H1 (cell line): Measurements from ENCODE around the gene SSBP3. TPM values are rescaled to one million over a fixed set of nuclear protein-coding genes. Genes with fewer than 3 reads are reported as not detected.

Experiments
- CTCF ChIA-PET: fragments of 300-600 bp; sonication (Branson Sonifier 250); formaldehyde crosslinking; loops from one replicate; lab custom pipeline; 2021; ENCODE audit not compliant: partially characterized antibody; lab: Charles Lee
- POLR2A ChIA-PET: fragments of 300-600 bp; sonication (Branson Sonifier 250); formaldehyde crosslinking; loops from one replicate; lab custom pipeline; 2021; ENCODE audit warnings: inconsistent platforms; ENCODE audit not compliant: partially characterized antibody; lab: Charles Lee
- DNase-seq, 2 experiments: peaks; one replicate each; pipeline versions ENCODE4 v3.0.0 to v3.0.0-alpha.2; 2010 to 2022; ENCODE audit warnings: low spot score in 2 of 2, low read depth in 1 of 2, mixed read lengths in 1 of 2
- FAIRE-seq: peaks from 2 replicates; lab custom pipeline; 2011; peaks lifted over from hg19 to GRCh38; lab: Jason Lieb, UNC
- H2AFZ ChIP-seq: 2 replicates; pipeline ENCODE4 v1.8.1; 2012; ENCODE audit warnings: low read length, inconsistent platforms
- H2AK5ac ChIP-seq: 2 replicates; pipeline ENCODE4 v1.6.1; 2013; ENCODE audit warnings: low read depth, low read length
- H2BK120ac ChIP-seq: replicated peaks from 2 replicates; pipeline ENCODE3; 2013; ENCODE audit warnings: low read depth, low read length, inconsistent platforms
- H2BK12ac ChIP-seq: 2 replicates; pipeline ENCODE4 v1.6.1; 2013; ENCODE audit warnings: low read depth, low read length
- H2BK15ac ChIP-seq: 2 replicates; pipeline ENCODE4 v1.6.1; 2013; ENCODE audit warnings: low read length
- H2BK20ac ChIP-seq: 2 replicates; pipeline ENCODE4 v1.6.1; 2013; ENCODE audit warnings: low read length
- H2BK5ac ChIP-seq: 2 replicates; pipeline ENCODE4 v1.6.1; 2013; ENCODE audit warnings: low read depth, low read length
- H3K14ac ChIP-seq: 2 replicates; pipeline ENCODE4 v1.6.1; 2013; ENCODE audit warnings: inconsistent platforms; ENCODE audit not compliant: insufficient read length
- H3K18ac ChIP-seq: 2 replicates; pipeline ENCODE4 v1.6.1; 2013; ENCODE audit warnings: low read length; ENCODE audit errors: extremely low read depth
- H3K23ac ChIP-seq: 2 replicates; pipeline ENCODE4 v1.6.1; 2013; ENCODE audit warnings: inconsistent platforms; ENCODE audit not compliant: insufficient read length
- H3K23me2 ChIP-seq: 2 replicates; pipeline ENCODE4 v1.6.1; 2013; ENCODE audit warnings: low read depth, low read length
- H3K27ac ChIP-seq: 2 replicates; pipeline ENCODE4 v1.6.1; 2011; ENCODE audit warnings: low read depth, low read length, inconsistent platforms
- H3K27me3 ChIP-seq, 4 experiments: replicated peaks in 1 of 4; 1 replicate in 1 of 4; 2 replicates in 3 of 4; pipeline versions ENCODE4 v1.6.1 to v1.8.1; 2011 to 2013; ENCODE audit warnings: low read length in 3 of 4, mild to moderate bottlenecking in 3 of 4, inconsistent platforms in 2 of 4, mixed read lengths in 2 of 4, moderate library complexity in 1 of 4; ENCODE audit not compliant: control insufficient read depth in 3 of 4, insufficient read depth in 3 of 4; ENCODE audit errors: extremely low read depth in 1 of 4
- H3K36me3 ChIP-seq, 4 experiments: 2 replicates each; pipeline versions ENCODE4 v1.6.1 to v1.8.1; 2011 to 2013; ENCODE audit warnings: mild to moderate bottlenecking in 4 of 4, low read length in 3 of 4, moderate library complexity in 2 of 4, control low read depth in 1 of 4, inconsistent platforms in 1 of 4; ENCODE audit not compliant: insufficient read depth in 4 of 4, control insufficient read depth in 2 of 4
- H3K4ac ChIP-seq: replicated peaks from 2 replicates; pipeline ENCODE3; 2013; ENCODE audit warnings: low read length, low read depth, mixed read lengths, inconsistent platforms; ENCODE audit not compliant: insufficient read length
- H3K4me1 ChIP-seq, 4 experiments: replicated peaks in 1 of 4; 1 replicate in 1 of 4; 2 replicates in 3 of 4; pipeline versions ENCODE4 v1.6.1 to v1.8.1; 2011 to 2013; ENCODE audit warnings: low read length in 3 of 4, inconsistent platforms in 2 of 4, mixed read lengths in 1 of 4; ENCODE audit not compliant: insufficient read depth in 4 of 4, control insufficient read depth in 3 of 4
- H3K4me2 ChIP-seq, 2 experiments: 2 replicates each; pipeline versions ENCODE4 v1.6.1 to v1.8.1; 2011 to 2013; ENCODE audit warnings: low read depth in 2 of 2, low read length in 2 of 2, control low read depth in 1 of 2, inconsistent platforms in 1 of 2, mild to moderate bottlenecking in 1 of 2; ENCODE audit not compliant: insufficient read depth in 1 of 2
- H3K4me3 ChIP-seq, 4 experiments: fragments of 200-600, 300-600 bp in 1 of 4; sonication (generic), shearing (Covaris generic), sonication (Bioruptor Twin) in 1 of 4; 2 replicates each; pipeline versions ENCODE4 v1.5.1 to v1.8.1; 2011 to 2016; ENCODE audit warnings: low read length in 4 of 4, low read depth in 3 of 4, control low read depth in 2 of 4, inconsistent platforms in 2 of 4, mild to moderate bottlenecking in 2 of 4, mixed read lengths in 1 of 4, moderate library complexity in 1 of 4; ENCODE audit not compliant: insufficient read depth in 2 of 4; ENCODE audit errors: extremely low read depth in 1 of 4
- H3K56ac ChIP-seq: replicated peaks from 2 replicates; pipeline ENCODE3; 2013; ENCODE audit warnings: low read depth, mild to moderate bottlenecking, mixed read lengths, low read length, inconsistent platforms; ENCODE audit not compliant: insufficient read length
- H3K79me1 ChIP-seq: 2 replicates; pipeline ENCODE4 v1.6.1; 2013; ENCODE audit warnings: low read depth, low read length, control low read depth
- H3K79me2 ChIP-seq, 2 experiments: 2 replicates each; pipeline versions ENCODE4 v1.6.1 to v1.8.1; 2012 to 2013; ENCODE audit warnings: low read length in 2 of 2, mild to moderate bottlenecking in 2 of 2, inconsistent platforms in 1 of 2; ENCODE audit not compliant: insufficient read depth in 2 of 2, control insufficient read depth in 1 of 2
- H3K9ac ChIP-seq, 4 experiments: replicated peaks in 1 of 4; 1 replicate in 1 of 4; 2 replicates in 3 of 4; pipeline versions ENCODE4 v1.6.1 to v1.8.1; 2011 to 2013; ENCODE audit warnings: low read depth in 3 of 4, low read length in 3 of 4, control low read depth in 2 of 4, mild to moderate bottlenecking in 2 of 4, moderate library complexity in 2 of 4, inconsistent platforms in 1 of 4; ENCODE audit errors: extremely low read depth in 1 of 4
- H3K9me3 ChIP-seq, 2 experiments: 2 replicates each; pipeline versions ENCODE4 v1.6.1 to v1.8.1; 2012 to 2013; ENCODE audit warnings: mild to moderate bottlenecking in 2 of 2, moderate library complexity in 2 of 2, control low read depth in 1 of 2, inconsistent platforms in 1 of 2, low read depth in 1 of 2, low read length in 1 of 2, mixed read lengths in 1 of 2; ENCODE audit not compliant: insufficient read depth in 2 of 2
- H4K20me1 ChIP-seq, 2 experiments: replicated peaks in 1 of 2; 2 replicates each; pipeline versions ENCODE3 to v1.8.1; 2011 to 2013; ENCODE audit warnings: inconsistent platforms in 2 of 2, low read length in 2 of 2, mild to moderate bottlenecking in 1 of 2; ENCODE audit not compliant: insufficient read depth in 2 of 2, control insufficient read depth in 1 of 2
- H4K5ac ChIP-seq: 2 replicates; pipeline ENCODE4 v1.6.1; 2013; ENCODE audit warnings: low read length, low read depth, mixed read lengths, inconsistent platforms; ENCODE audit not compliant: insufficient read length
- H4K8ac ChIP-seq: 2 replicates; pipeline ENCODE4 v1.8.0; 2013; ENCODE audit warnings: mild to moderate bottlenecking, moderate library complexity, low read length, inconsistent platforms; ENCODE audit not compliant: insufficient read depth; ENCODE audit errors: extremely low read depth
- H4K91ac ChIP-seq: replicated peaks from 2 replicates; pipeline ENCODE3; 2013; ENCODE audit warnings: low read length, mixed read lengths, inconsistent platforms; ENCODE audit not compliant: insufficient read length
- ASH2L ChIP-seq: fragments of 200-600, 300-600 bp; sonication (generic); IDR thresholded peaks from one replicate; pipeline ENCODE4 v1.7.1; 2017; ENCODE audit warnings: low read length
- CHD2 ChIP-seq: IDR thresholded peaks from 2 replicates; pipeline ENCODE4 v1.6.1; 2012; ENCODE audit warnings: low read length, improper control_type of control experiment
- EZH2 ChIP-seq: fragments of 200-600 bp; sonication (generic); IDR thresholded peaks from 2 replicates; pipeline ENCODE4 v1.7.1; 2012; ENCODE audit warnings: low read depth, mild to moderate bottlenecking, moderate library complexity, low read length, inconsistent platforms; ENCODE audit not compliant: severe bottlenecking
- KDM1A ChIP-seq: fragments of 200-600, 300-600 bp; sonication (generic); IDR thresholded peaks from 2 replicates; pipeline ENCODE4 v1.7.1; 2016; ENCODE audit warnings: mild to moderate bottlenecking, low read length, borderline replicate concordance
- POLR2AphosphoS5 ChIP-seq: IDR thresholded peaks from 2 replicates; pipeline ENCODE4 v1.6.1; 2011; ENCODE audit warnings: low read depth, low read length
- RAD21 ChIP-seq, 2 experiments: IDR thresholded peaks in 1 of 2; conservative IDR thresholded peaks in 1 of 2; 2 replicates each; pipeline ENCODE4 v1.6.1; 2011; ENCODE audit warnings: low read depth in 2 of 2, low read length in 2 of 2, improper control_type of control experiment in 1 of 2, inconsistent platforms in 1 of 2, mild to moderate bottlenecking in 1 of 2, moderate library complexity in 1 of 2
- SIN3A ChIP-seq, 2 experiments: IDR thresholded peaks in 1 of 2; conservative IDR thresholded peaks in 1 of 2; 2 replicates each; pipeline ENCODE4 v1.6.1; 2011 to 2012; ENCODE audit warnings: low read length in 2 of 2, improper control_type of control experiment in 1 of 2, low read depth in 1 of 2, mild to moderate bottlenecking in 1 of 2
- TAF7 ChIP-seq: optimal IDR thresholded peaks from 2 replicates; pipeline ENCODE3; 2011; ENCODE audit warnings: low read depth, mild to moderate bottlenecking, inconsistent platforms, low read length, moderate library complexity, borderline replicate concordance
- YY1 ChIP-seq: IDR thresholded peaks from 2 replicates; pipeline ENCODE4 v1.6.1; 2011; ENCODE audit warnings: low read depth, mild to moderate bottlenecking, low read length
- WGBS, 2 experiments: shearing (Covaris generic) in 1 of 2; methylation state at CpG; one replicate each; pipeline versions ENCODE4 v1.1.6 to v1.1.7; 2013 to 2015; ENCODE audit warnings: low lambda C conversion rate in 2 of 2, mixed read lengths in 2 of 2, inconsistent platforms in 1 of 2, low coverage in 1 of 2, missing lambda C conversion rate in 1 of 2; ENCODE audit not compliant: insufficient replicate concordance in 2 of 2, insufficient coverage in 1 of 2, insufficient read length in 1 of 2; ENCODE audit errors: extremely low coverage in 1 of 2, missing lambda C conversion rate in 1 of 2; 5-methylcytosine and 5-hydroxymethylcytosine counted together
- polyA plus RNA-seq, 7 experiments: library from polyadenylated mRNA; depleted of rRNA in 3 of 7; stranded (reverse) in 5 of 7; unstranded in 2 of 7; fragments of >200 nt in 5 of 7; fragments of 200-250 nt in 2 of 7; gene quantifications; 1 replicate in 5 of 7; 2 replicates in 1 of 7; 4 replicates in 1 of 7; pipeline versions ENCODE4 v1.2.1 to v1.2.3, GENCODE V29; 2011 to 2013; ENCODE audit warnings: missing spikeins in 2 of 7, mixed read lengths in 2 of 7
- total RNA-seq: library from RNA; stranded (reverse); fragmentation: NEBNext Ultra II Directional; extraction: Animal tissue kit (Norgen Biotek cat#: 25700); gene quantifications from 2 replicates; pipeline ENCODE4 v1.2.1, GENCODE V29; 2021
- TF ChIP-seq, protein P1 (sequence below): IDR thresholded peaks from 2 replicates; pipeline ENCODE4 v1.6.1; 2012; ENCODE audit warnings: inconsistent platforms

SSBP3 gene
- total and polyA plus RNA-seq, 2 of the 8 experiments (the other 6 are each of a cell fraction or from before 2014, with no cell fraction given) = 99.7 to 133 TPM

DNA sequence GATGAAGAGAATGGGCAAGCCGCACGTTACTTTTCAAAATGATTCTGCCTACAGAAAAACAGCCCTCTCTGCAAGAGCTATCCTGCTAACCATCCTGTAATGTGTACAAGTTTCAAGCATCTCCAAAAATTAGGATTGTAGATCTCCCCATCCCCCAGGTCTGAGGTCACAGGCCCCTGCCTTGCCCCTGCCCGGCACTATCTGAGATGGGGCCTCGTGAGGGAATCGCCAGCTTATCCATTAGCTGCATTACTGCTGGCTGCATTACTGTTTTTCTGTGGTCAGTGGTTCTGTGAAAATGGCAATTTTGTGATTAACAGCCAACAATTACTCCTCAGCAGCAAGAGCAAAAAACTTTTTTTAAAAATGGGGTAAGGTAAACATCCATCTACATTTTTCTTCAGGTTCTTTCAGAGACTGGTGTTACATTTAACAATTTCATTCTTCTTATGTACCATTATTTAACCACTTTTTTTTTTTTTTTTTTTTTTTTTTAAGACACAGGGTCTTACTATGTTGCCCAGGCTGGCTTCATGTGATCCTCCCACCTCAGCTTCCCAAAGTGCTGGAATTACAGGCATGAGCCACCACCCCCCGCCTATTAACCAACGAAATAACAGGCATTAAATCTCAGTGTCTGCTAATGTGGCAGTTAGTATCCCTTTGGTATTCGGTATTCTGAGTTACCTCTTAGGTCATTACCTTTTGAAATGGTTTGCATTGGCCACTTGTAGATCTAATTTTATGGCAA is 122.4 kb downstream of the SSBP3 start:
- no peak for FAIRE-seq
- H3K79me2 ChIP-seq = peaks cover 0 to 71% of the 10 kb centered on the region in 2 experiments; a peak in 2 of 4 replicates

More for the DNA sequence above, 122.4 kb downstream of the SSBP3 start:
- WGBS, 2 experiments = 90% methylated on average over 8 of the region's 8 CpGs; no CpG with 5 or more reads in 1 of the 2 experiments
- Histone ChIP-seq H3K9ac (no peak overlapping the region), H2BK20ac (no peak overlapping the region), H2BK12ac (0 out of 2 replicates have a peak overlapping the region, but pooled peaks have one; percentile 39), H3K79me1 (peaks cover 23% of the 10 kb centered on the region), H3K18ac (no peak overlapping the region), H3K4me3 (no peak overlapping the region), H3K36me3 (peaks cover 2 to 14% (median 7%) of the 10 kb centered on the region in 4 experiments; a peak in 6 of 8 replicates), H4K20me1 (peaks cover 3 to 19% of the 10 kb centered on the region in 2 experiments), H3K9me3 (no peaks in the 10 kb centered on the region), H2AK5ac (no peak overlapping the region), H3K27ac (no peak overlapping the region), H3K56ac (no peak overlapping the region), H4K8ac (no peak overlapping the region), H2BK15ac (no peak overlapping the region), H2AFZ (no peak overlapping the region), H3K14ac (no peak overlapping the region), H4K91ac (no peak overlapping the region), H4K5ac (no peak overlapping the region), H3K23me2 (no peaks in the 10 kb centered on the region), H3K4me1 (peaks cover 7 to 23% (median 20%) of the 10 kb centered on the region in 4 experiments), H2BK120ac (no peak overlapping the region), H3K27me3 (no peaks in the 10 kb centered on the region), H2BK5ac (no peak overlapping the region), H3K23ac (no peak overlapping the region), H3K4me2 (no peak overlapping the region), H3K4ac (peak overlapping the region; percentile 27)
- TF ChIP-seq EZH2 (no peak), TAF7 (no peak), YY1 (no peak), POLR2AphosphoS5 (no peak), ASH2L (no peak), SIN3A (conservative IDR thresholded peaks at IDR 0.05 in 1 of 2, IDR thresholded peaks at IDR 0.05 in 1 of 2; ENCODE audit: low read depth in 1 of 2, low read length in 2 of 2) (no peak), CHD2 (no peak), KDM1A (no peak), RAD21 (IDR thresholded peaks at IDR 0.05 in 1 of 2, conservative IDR thresholded peaks at IDR 0.05 in 1 of 2; ENCODE audit: low read depth in 2 of 2, low read length in 2 of 2) (no peak)
- TF ChIP-seq, protein P1, sequence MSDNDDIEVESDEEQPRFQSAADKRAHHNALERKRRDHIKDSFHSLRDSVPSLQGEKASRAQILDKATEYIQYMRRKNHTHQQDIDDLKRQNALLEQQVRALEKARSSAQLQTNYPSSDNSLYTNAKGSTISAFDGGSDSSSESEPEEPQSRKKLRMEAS = no peak
- POLR2A ChIA-PET = no interaction called here
- DNase-seq = no peak
- CTCF ChIA-PET = interaction anchor here (0.7 to 4.1 kb wide), 3 partner anchors 9 to 44 kb away, joined by 3 to 27 read pairs (median 4); no protein-coding TSS in a partner anchor
